ENCODE measurements around the gene USP47. TPM values are rescaled to one million over a fixed set of nuclear protein-coding genes. Genes with fewer than 3 reads are reported as not detected.
A peak's percentile ranks its signal among the peaks of the same experiment; 100 is the strongest.

The USP47 gene
- polyA plus RNA-seq, 2 of the 4 experiments (the other 2 are of a cell fraction): 31.0 to 32.8 TPM

- TF ChIP-seq MAZ (IDR thresholded peaks at IDR 0.05; ENCODE audit: borderline replicate concordance, low read depth, low read length) (no peak), ZC3H11A (IDR thresholded peaks at IDR 0.05) (no peak), KDM1A (IDR thresholded peaks at IDR 0.05; ENCODE audit: low read depth) (no peak), BHLHE40 (IDR thresholded peaks at IDR 0.05; ENCODE audit: low read depth, low read length) (no peak), GATA3 (IDR thresholded peaks at IDR 0.05; ENCODE audit: borderline replicate concordance) (no peak), FOXS1 (CRISPR knock-in tag; IDR thresholded peaks at IDR 0.05) (no peak), JUN (IDR thresholded peaks at IDR 0.05) (no peak), MYC (IDR thresholded peaks at IDR 0.05; ENCODE audit: borderline replicate concordance, low read length) (no peak), CTCF (IDR thresholded peaks at IDR 0.05) (no peak), RNF2 (IDR thresholded peaks at IDR 0.05; ENCODE audit: borderline replicate concordance, low read depth) (no peak), POLR2AphosphoS2 (conservative IDR thresholded peaks at IDR 0.05; ENCODE audit: low read length) (no peak), REST (IDR thresholded peaks at IDR 0.05) (no peak), MAFK (IDR thresholded peaks at IDR 0.05; ENCODE audit: partially characterized antibody) (no peak), EHF (CRISPR knock-in tag; IDR thresholded peaks at IDR 0.05) (no peak), HDAC2 (IDR thresholded peaks at IDR 0.05) (no peak)
- TF ChIP-seq, protein P1, sequence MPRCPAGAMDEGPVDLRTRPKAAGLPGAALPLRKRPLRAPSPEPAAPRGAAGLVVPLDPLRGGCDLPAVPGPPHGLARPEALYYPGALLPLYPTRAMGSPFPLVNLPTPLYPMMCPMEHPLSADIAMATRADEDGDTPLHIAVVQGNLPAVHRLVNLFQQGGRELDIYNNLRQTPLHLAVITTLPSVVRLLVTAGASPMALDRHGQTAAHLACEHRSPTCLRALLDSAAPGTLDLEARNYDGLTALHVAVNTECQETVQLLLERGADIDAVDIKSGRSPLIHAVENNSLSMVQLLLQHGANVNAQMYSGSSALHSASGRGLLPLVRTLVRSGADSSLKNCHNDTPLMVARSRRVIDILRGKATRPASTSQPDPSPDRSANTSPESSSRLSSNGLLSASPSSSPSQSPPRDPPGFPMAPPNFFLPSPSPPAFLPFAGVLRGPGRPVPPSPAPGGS (IDR thresholded peaks at IDR 0.05): no peak
- TF ChIP-seq, protein P2, sequence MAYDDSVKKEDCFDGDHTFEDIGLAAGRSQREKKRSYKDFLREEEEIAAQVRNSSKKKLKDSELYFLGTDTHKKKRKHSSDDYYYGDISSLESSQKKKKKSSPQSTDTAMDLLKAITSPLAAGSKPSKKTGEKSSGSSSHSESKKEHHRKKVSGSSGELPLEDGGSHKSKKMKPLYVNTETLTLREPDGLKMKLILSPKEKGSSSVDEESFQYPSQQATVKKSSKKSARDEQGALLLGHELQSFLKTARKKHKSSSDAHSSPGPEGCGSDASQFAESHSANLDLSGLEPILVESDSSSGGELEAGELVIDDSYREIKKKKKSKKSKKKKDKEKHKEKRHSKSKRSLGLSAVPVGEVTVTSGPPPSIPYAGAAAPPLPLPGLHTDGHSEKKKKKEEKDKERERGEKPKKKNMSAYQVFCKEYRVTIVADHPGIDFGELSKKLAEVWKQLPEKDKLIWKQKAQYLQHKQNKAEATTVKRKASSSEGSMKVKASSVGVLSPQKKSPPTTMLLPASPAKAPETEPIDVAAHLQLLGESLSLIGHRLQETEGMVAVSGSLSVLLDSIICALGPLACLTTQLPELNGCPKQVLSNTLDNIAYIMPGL (CRISPR knock-in tag; IDR thresholded peaks at IDR 0.05; ENCODE audit: borderline replicate concordance): no peak
- ChIA-PET CTCF (interaction anchor here (1.0 to 1.5 kb wide), 3 partner anchors 10 to 465 kb away, joined by 3 to 6 read pairs (median 5); no protein-coding TSS in a partner anchor), POLR2A (no interaction called here)
- peaks cover 43% of the 10 kb centered on the region for H3K4me1 ChIP-seq
- FAIRE-seq (no peak), ATAC-seq (no peak), DNase-seq (ENCODE audit: low read depth in 1 of 2, low spot score in 1 of 2) (no peak)
- no peak overlapping the region for H3K4me3 ChIP-seq
- peak overlapping the region in 1 of 2 experiments; percentile 38; a peak in 3 of 6 replicates for H3K27ac ChIP-seq
- no peaks in the 10 kb centered on the region for H3K9me3 ChIP-seq
- 45% methylated on average over 2 of the region's 2 CpGs for WGBS (ENCODE audit: missing lambda C conversion rate)
- H3K4me2 ChIP-seq: no peak overlapping the region
Measured at GRCh38 chr11:11816511-11817314, 25.1 kb upstream of the USP47 start.
